PC-9 (cell line): ENCODE measurements around the gene TOMM70.

Experiments used
- CTCF ChIP-seq: fragments of 200-600 bp; sonication (generic); conservative IDR thresholded peaks from 2 replicates; pipeline ENCODE4 v1.6.1; 2017; ENCODE audit warnings: mixed run types, antibody characterized with exemption, mild to moderate bottlenecking, moderate library complexity
- EZH2 ChIP-seq: fragments of 200-600 bp; sonication (generic); IDR thresholded peaks from 2 replicates; pipeline ENCODE4 v1.8.0; 2017; ENCODE audit warnings: antibody characterized with exemption, low read depth

GRCh38 chr3:100436951-100437350, 36.1 kb upstream of the TOMM70 start:
- no peak for TF ChIP-seq CTCF
- no peak for TF ChIP-seq EZH2
